ENCODE data around the gene MFAP2.

MFAP2 gene, protein sequence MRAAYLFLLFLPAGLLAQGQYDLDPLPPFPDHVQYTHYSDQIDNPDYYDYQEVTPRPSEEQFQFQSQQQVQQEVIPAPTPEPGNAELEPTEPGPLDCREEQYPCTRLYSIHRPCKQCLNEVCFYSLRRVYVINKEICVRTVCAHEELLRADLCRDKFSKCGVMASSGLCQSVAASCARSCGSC

GRCh38 chr1:16980473-16981268 lies at the start of gene MFAP2:
TSS of gene MFAP2 (minus strand) at chr1:16980620. CDS start at chr1:16978273, 2,347 bp downstream.
- no peak for TF ChIP-seq ZNF274 (IDR thresholded peaks at IDR 0.05; ENCODE audit: low read depth, low read length)
- no peak within 1 kb of the TSS for H3K4me3 ChIP-seq (ENCODE audit: low read length)

GRCh38 chr1:17030206-17030605 lies 49.8 kb upstream of the MFAP2 start:
- no peak for TF ChIP-seq ZNF274 (IDR thresholded peaks at IDR 0.05; ENCODE audit: low read depth, low read length)
- H3K4me3 ChIP-seq (ENCODE audit: low read length), result no peak overlapping the region

GRCh38 chr1:17028662-17029188 lies 48.3 kb upstream of the MFAP2 start:
- H3K4me3 ChIP-seq (ENCODE audit: low read length), result no peak overlapping the region

DNA sequence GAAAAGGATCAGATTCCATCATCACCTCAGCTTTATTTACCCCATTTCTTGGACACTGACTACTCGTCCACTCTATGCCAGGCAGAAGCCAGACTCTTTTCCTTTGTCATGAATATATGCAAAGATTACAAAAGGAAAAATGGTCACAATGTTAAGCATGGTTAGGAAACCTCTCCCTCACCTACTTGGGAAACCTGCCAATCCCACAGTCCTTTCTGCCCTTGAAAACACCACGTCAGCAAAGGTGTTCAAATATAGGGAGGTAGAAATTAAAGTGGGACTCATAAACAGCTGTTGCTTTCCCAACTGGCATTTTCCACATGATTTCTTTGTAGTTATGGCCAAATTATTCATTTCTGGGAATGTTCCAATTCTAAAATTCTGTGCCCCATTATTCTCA lies 47.5 kb upstream of the MFAP2 start:
- H3K4me3 ChIP-seq (ENCODE audit: low read length), result no peak overlapping the region
- no peak for TF ChIP-seq ZNF274 (IDR thresholded peaks at IDR 0.05; ENCODE audit: low read depth, low read length)

More at GRCh38 chr1:17028662-17029188, 48.3 kb upstream of the MFAP2 start:
- no peak for TF ChIP-seq ZNF274 (IDR thresholded peaks at IDR 0.05; ENCODE audit: low read depth, low read length)

- TF ChIP-seq ZNF274 (IDR thresholded peaks at IDR 0.05; ENCODE audit: low read depth, low read length), result no peak
- no peak overlapping the region for H3K4me3 ChIP-seq (ENCODE audit: low read length)
Observed at GRCh38 chr1:17027403-17027802, 47.0 kb upstream of the MFAP2 start.

GRCh38 chr1:17024721-17025120 lies 44.3 kb upstream of the MFAP2 start:
- H3K4me3 ChIP-seq (ENCODE audit: low read length), result no peak overlapping the region
- TF ChIP-seq ZNF274 (IDR thresholded peaks at IDR 0.05; ENCODE audit: low read depth, low read length), result no peak

- H3K4me3 ChIP-seq (ENCODE audit: low read length), result no peak overlapping the region
- no peak for TF ChIP-seq ZNF274 (IDR thresholded peaks at IDR 0.05; ENCODE audit: low read depth, low read length)
Observed at GRCh38 chr1:17023573-17023972, 43.2 kb upstream of the MFAP2 start.

- TF ChIP-seq ZNF274 (IDR thresholded peaks at IDR 0.05; ENCODE audit: low read depth, low read length), result no peak
- H3K4me3 ChIP-seq (ENCODE audit: low read length), result no peak overlapping the region
Observed at GRCh38 chr1:17023102-17023501, 42.7 kb upstream of the MFAP2 start.

DNA sequence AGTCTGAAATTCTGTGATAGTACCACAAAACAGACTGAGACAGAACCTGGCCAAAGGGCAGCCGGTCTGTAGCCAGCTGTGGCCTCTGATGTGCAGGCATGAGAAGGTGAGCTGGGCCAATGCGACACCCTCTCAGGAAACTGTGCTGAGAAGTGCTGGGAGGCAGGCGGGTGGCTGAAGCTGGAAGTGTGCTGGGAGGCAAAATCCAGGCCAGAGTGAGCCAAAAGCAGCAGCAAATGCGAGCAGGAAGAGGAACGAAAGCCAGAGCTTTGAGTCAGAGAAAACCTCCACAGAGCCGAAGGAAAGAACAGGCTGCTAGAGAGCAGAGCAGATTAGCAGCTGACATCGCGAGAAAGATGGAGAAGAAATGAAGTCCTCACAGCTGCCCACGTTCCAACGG lies 41.5 kb upstream of the MFAP2 start:
- H3K4me3 ChIP-seq (ENCODE audit: low read length), result no peak overlapping the region
- TF ChIP-seq ZNF274 (IDR thresholded peaks at IDR 0.05; ENCODE audit: low read depth, low read length), result no peak

DNA sequence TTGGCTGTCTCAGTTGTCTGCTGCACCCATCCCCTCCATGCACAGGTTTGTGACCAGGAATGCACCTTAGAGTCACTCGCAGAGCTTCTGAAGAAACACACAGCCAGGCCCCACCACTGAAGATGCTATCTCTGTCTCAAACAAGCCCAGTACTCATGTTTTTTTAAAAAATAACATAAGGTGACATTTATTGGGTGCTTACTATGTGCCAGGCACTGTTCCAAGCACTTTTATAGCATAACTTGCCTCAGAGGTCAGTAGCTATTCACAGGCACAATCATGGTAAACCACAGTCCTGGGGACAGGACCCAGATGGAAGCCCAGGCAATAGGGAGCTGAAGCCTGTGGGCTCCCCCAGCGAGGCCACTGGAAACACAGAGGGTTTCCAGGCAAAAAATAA lies 40.1 kb upstream of the MFAP2 start:
- TF ChIP-seq ZNF274 (IDR thresholded peaks at IDR 0.05; ENCODE audit: low read depth, low read length), result no peak
- no peak overlapping the region for H3K4me3 ChIP-seq (ENCODE audit: low read length)

DNA sequence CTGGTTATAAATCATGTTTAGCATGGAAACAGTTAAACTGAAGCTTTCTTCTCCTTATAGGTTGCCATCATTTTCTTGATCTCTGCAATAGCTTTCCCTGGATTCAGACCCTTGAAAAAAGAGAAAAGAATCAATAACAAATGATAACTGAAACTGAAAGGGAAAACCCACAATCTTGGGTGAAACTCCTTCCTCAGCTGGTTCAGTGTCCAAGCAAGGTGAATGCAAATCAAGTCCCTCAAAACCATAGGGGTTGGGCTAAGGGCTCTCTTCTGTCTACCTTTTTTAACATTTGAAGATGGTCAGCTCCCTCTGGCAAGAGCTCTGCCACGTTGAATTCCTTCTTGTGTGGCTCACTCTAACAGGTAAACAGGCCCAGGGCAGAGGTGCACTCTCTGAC lies 38.4 kb upstream of the MFAP2 start:
- H3K4me3 ChIP-seq (ENCODE audit: low read length), result no peak overlapping the region
- TF ChIP-seq ZNF274 (IDR thresholded peaks at IDR 0.05; ENCODE audit: low read depth, low read length), result no peak

DNA sequence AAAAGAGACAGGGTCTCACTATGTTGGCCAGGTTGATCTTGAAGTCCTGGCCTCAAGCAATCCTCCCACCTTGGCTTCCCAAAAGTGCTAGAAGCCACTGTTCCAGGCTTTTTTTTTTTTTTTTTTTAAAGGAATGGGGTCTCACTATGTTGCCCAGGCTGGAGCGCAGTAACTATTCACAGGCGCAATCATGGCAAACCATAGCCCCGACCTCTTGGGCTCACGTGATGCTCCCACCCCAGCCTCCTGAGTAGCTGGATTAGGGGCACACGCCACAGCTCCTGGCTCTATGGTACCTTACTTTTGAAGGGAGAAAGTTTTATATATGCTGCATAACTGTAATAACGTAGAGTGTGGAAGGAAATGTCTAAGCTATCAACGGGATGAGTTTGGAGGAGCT lies 37.0 kb upstream of the MFAP2 start:
- TF ChIP-seq ZNF274 (IDR thresholded peaks at IDR 0.05; ENCODE audit: low read depth, low read length), result no peak

GRCh38 chr1:17016317-17016661 lies 35.9 kb upstream of the MFAP2 start:
- no peak for TF ChIP-seq ZNF274 (IDR thresholded peaks at IDR 0.05; ENCODE audit: low read depth, low read length)
- no peak overlapping the region for H3K4me3 ChIP-seq (ENCODE audit: low read length)

More for the DNA sequence above, 37.0 kb upstream of the MFAP2 start:
- no peak overlapping the region for H3K4me3 ChIP-seq (ENCODE audit: low read length)

DNA sequence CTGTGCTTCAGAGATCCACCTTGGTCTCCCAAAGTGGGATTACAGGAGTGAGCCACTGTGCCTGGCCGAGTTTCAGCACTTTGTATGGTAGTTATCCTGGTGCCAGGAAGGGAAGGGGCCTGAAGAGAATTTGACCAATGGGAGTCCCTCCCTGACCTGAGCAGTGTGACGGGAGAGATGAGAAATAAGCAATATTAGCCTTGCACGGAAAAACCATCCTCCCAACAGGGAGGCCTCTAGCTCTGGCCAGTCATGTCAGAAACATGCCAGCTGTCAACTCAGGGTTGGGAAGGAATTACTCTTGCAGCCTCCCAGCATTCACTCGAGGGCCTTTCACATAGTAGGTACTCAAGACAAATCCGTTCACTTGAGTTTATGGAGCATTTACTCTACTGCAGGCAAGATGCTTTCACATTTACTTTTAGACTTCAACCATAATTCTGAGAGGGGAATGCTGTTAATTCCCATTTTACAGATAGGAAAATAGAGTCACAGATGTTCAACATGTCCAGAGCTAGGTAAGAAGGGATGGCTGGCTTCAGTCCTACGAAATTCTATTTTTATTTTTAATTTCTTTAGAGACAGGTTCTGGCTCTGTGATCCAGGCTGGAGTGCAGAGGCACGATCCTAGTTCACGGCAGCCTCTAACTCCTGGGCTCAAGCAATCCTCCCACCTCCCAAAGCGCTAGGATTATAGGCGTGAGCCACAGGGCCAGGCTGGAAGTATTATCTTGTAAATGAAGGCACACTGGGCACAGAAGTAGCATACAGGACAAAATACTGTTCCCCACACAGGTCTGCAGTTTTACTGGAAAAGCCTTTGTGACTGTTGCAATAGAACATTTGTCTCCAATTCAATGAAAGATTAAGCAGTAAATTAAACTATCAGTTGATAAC lies 34.5 kb upstream of the MFAP2 start:
- no peak overlapping the region for H3K4me3 ChIP-seq (ENCODE audit: low read length)
- no peak for TF ChIP-seq ZNF274 (IDR thresholded peaks at IDR 0.05; ENCODE audit: low read depth, low read length)
